HepG2 (cell line): Measurements from ENCODE around the gene PLPPR3. TPM values are rescaled to one million over a fixed set of nuclear protein-coding genes. Genes with fewer than 3 reads are reported as not detected.
A peak's percentile ranks its signal among the peaks of the same experiment; 100 is the strongest.

ENCODE experiments used
- AGO1 ChIP-seq: fragments of 200-400 bp; formaldehyde crosslinking; IDR thresholded peaks from 2 replicates; pipeline ENCODE4 v1.6.1; 2017; ENCODE audit warnings: mild to moderate bottlenecking, low read depth, low read length, moderate library complexity; ENCODE audit not compliant: poor library complexity, severe bottlenecking
- ARID4A ChIP-seq: sonication (generic); formaldehyde crosslinking; IDR thresholded peaks from 2 replicates; pipeline ENCODE4 v1.5.0; 2020; ENCODE audit warnings: mild to moderate bottlenecking, missing genetic modification reagents, borderline replicate concordance
- BRF2 ChIP-seq: sonication (generic); formaldehyde crosslinking; IDR thresholded peaks from 2 replicates; pipeline ENCODE4 v1.8.1; 2022; ENCODE audit warnings: mild to moderate bottlenecking, missing genetic modification reagents
- DMAP1 ChIP-seq: IDR thresholded peaks from 2 replicates; pipeline ENCODE4 v1.6.1; 2016
- DPF2 ChIP-seq: sonication (generic); formaldehyde crosslinking; IDR thresholded peaks from 2 replicates; pipeline ENCODE4 v1.4.0; 2020; ENCODE audit warnings: mild to moderate bottlenecking, low read depth, missing genetic modification reagents, borderline replicate concordance
- GABPB1 ChIP-seq: IDR thresholded peaks from 2 replicates; pipeline ENCODE4 v1.6.1; 2016; ENCODE audit warnings: mild to moderate bottlenecking, missing genetic modification reagents, moderate library complexity, missing compliant biosample characterization
- HDAC6 ChIP-seq: fragments of 200-600 bp; sonication (generic); IDR thresholded peaks from 2 replicates; pipeline ENCODE4 v1.7.0; 2017; ENCODE audit warnings: mild to moderate bottlenecking, antibody characterized with exemption, low read length, low read depth
- MEF2D ChIP-seq: sonication (generic); formaldehyde crosslinking; IDR thresholded peaks from 2 replicates; pipeline ENCODE4 v1.5.1; 2020; ENCODE audit warnings: mild to moderate bottlenecking, missing genetic modification reagents
- RXRB ChIP-seq: IDR thresholded peaks from 2 replicates; pipeline ENCODE4 v1.6.1; 2016; ENCODE audit warnings: borderline replicate concordance, missing genetic modification reagents, missing compliant biosample characterization
- TBX2 ChIP-seq: sonication (generic); formaldehyde crosslinking; IDR thresholded peaks from 2 replicates; pipeline ENCODE4 v1.5.0; 2020; ENCODE audit warnings: missing genetic modification reagents, mild to moderate bottlenecking, borderline replicate concordance
- ZBTB21 ChIP-seq: sonication (generic); formaldehyde crosslinking; IDR thresholded peaks from 2 replicates; pipeline ENCODE4 v1.4.0; 2020; ENCODE audit warnings: missing genetic modification reagents
- ZBTB38 ChIP-seq: sonication (generic); formaldehyde crosslinking; IDR thresholded peaks from 2 replicates; pipeline ENCODE4 v1.5.1; 2020; ENCODE audit warnings: mild to moderate bottlenecking, missing genetic modification reagents
- ZNF883 ChIP-seq: sonication (generic); formaldehyde crosslinking; IDR thresholded peaks from 2 replicates; pipeline ENCODE4 v1.5.1; 2020; ENCODE audit warnings: mild to moderate bottlenecking, missing genetic modification reagents; ENCODE audit errors: not compliant biosample characterization
- polyA plus RNA-seq, 8 experiments: library from polyadenylated mRNA; depleted of rRNA in 3 of 8; stranded (reverse) in 7 of 8; unstranded in 1 of 8; fragments of >200 nt; fragmentation: Illumina TruSeq in 4 of 8; extraction: Trizol in 4 of 8; gene quantifications; 2 replicates each; pipeline versions ENCODE4 v1.2.1 to v1.2.3, GENCODE V29; 2011 to 2016; ENCODE audit warnings: low read depth in 4 of 8, missing spikeins in 1 of 8, mixed read lengths in 1 of 8; ENCODE audit not compliant: insufficient read depth in 1 of 8
- total RNA-seq, 5 experiments: library from RNA; depleted of rRNA; stranded (reverse); fragments of >200 nt; fragmentation: Illumina TruSeq; extraction: Trizol; gene quantifications; 2 replicates each; pipeline ENCODE4 v1.2.3, GENCODE V29; 2016; ENCODE audit warnings: low read depth in 1 of 5
- TF ChIP-seq, protein P1 (sequence below): sonication (generic); formaldehyde crosslinking; IDR thresholded peaks from 2 replicates; pipeline ENCODE4; 2020; ENCODE audit warnings: missing genetic modification reagents, mild to moderate bottlenecking, borderline replicate concordance
- TF ChIP-seq, protein P2 (sequence below): sonication (generic); formaldehyde crosslinking; conservative IDR thresholded peaks from 2 replicates; pipeline ENCODE4 v1.4.0; 2020; ENCODE audit warnings: missing genetic modification reagents

Gene PLPPR3
- total and polyA plus RNA-seq, 2 of the 13 experiments (the other 11 are each of a cell fraction or from before 2014, with no cell fraction given) = 0.07 to 0.16 TPM

DNA sequence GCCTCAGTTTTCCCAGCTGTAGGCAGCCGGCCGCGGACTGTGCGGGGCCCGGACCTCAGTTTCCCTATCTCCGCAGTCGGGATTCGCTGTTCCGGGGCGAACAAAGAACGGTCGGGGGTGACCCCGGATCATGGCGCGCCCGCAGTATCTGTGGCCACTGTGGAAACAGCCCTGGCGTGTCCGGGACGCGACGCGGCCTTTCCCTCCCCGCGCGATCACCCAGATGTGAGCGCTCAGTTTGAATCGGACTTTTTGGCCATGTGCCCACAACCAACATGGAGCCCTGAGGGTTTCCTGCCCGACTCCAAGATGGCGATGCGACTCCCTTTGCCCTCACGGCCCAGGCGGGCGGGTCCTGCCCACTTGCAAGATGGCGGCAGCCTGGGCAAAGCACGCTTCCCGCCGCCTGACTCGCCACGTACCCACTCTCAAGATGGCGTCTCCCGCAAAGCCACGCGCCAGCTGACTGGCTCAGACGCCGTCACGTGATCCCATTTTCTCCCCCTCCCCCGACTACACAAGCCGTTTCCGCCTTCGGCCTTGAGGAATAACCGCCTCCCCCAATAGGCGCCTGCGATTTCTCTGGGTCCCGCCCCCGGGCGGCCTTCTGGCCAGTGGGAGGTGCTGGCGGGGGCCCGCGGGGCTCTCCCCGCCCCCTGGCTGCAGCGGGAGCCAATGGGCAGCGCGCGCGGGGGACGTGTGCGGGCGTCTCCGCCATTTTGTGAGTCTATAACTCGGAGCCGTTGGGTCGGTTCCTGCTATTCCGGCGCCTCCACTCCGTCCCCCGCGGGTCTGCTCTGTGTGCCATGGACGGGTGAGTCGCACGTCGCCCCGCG is 24.8 kb downstream of the PLPPR3 start, which contains the start of gene PTBP1 (continued):
- TF ChIP-seq ARID4A (CRISPR knock-in tag) = peak; percentile 86
- peak; percentile 61 for TF ChIP-seq ZNF883
- TF ChIP-seq, protein P1, sequence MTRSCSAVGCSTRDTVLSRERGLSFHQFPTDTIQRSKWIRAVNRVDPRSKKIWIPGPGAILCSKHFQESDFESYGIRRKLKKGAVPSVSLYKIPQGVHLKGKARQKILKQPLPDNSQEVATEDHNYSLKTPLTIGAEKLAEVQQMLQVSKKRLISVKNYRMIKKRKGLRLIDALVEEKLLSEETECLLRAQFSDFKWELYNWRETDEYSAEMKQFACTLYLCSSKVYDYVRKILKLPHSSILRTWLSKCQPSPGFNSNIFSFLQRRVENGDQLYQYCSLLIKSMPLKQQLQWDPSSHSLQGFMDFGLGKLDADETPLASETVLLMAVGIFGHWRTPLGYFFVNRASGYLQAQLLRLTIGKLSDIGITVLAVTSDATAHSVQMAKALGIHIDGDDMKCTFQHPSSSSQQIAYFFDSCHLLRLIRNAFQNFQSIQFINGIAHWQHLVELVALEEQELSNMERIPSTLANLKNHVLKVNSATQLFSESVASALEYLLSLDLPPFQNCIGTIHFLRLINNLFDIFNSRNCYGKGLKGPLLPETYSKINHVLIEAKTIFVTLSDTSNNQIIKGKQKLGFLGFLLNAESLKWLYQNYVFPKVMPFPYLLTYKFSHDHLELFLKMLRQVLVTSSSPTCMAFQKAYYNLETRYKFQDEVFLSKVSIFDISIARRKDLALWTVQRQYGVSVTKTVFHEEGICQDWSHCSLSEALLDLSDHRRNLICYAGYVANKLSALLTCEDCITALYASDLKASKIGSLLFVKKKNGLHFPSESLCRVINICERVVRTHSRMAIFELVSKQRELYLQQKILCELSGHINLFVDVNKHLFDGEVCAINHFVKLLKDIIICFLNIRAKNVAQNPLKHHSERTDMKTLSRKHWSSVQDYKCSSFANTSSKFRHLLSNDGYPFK (CRISPR knock-in tag) = peak; percentile 93; the same call in 1 of the 2 replicates
- peak; percentile 67; the same call in 1 of the 2 replicates for TF ChIP-seq BRF2 (CRISPR knock-in tag)
- peak; percentile 100 for TF ChIP-seq DMAP1 (CRISPR knock-in tag)
- TF ChIP-seq ZBTB21 (CRISPR knock-in tag) = peak; percentile 21; the same call in 1 of the 2 replicates
- no peak for TF ChIP-seq DPF2 (CRISPR knock-in tag)
- peak; percentile 88 for TF ChIP-seq ZBTB38 (CRISPR knock-in tag)
- TF ChIP-seq TBX2 (CRISPR knock-in tag) = peak; percentile 68
- TF ChIP-seq, protein P2, sequence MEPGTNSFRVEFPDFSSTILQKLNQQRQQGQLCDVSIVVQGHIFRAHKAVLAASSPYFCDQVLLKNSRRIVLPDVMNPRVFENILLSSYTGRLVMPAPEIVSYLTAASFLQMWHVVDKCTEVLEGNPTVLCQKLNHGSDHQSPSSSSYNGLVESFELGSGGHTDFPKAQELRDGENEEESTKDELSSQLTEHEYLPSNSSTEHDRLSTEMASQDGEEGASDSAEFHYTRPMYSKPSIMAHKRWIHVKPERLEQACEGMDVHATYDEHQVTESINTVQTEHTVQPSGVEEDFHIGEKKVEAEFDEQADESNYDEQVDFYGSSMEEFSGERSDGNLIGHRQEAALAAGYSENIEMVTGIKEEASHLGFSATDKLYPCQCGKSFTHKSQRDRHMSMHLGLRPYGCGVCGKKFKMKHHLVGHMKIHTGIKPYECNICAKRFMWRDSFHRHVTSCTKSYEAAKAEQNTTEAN (CRISPR knock-in tag) = peak; percentile 52
- peak; percentile 71; the same call in 1 of the 2 replicates for TF ChIP-seq RXRB (CRISPR knock-in tag)
- TF ChIP-seq MEF2D = peak; percentile 73
- TF ChIP-seq HDAC6 = no peak
- peak; percentile 96 for TF ChIP-seq GABPB1 (CRISPR knock-in tag)
- TF ChIP-seq AGO1 = peak; percentile 56
